NT2/D1 (cell line): Measurements from ENCODE around the gene LSAMP.

Experiments used
- SUZ12 ChIP-seq: IDR thresholded peaks from 2 replicates; pipeline ENCODE4 v1.6.1; 2011; ENCODE audit not compliant: insufficient read length, insufficient read depth; ENCODE audit errors: extremely low read depth
- YY1 ChIP-seq: IDR thresholded peaks from 2 replicates; pipeline ENCODE4 v1.6.1; 2011; ENCODE audit not compliant: insufficient read length, insufficient read depth
- ZNF274 ChIP-seq: IDR thresholded peaks from 2 replicates; pipeline ENCODE4 v1.6.1; 2011; ENCODE audit warnings: mild to moderate bottlenecking, low read depth, low read length

GRCh38 chr3:115974940-115975339 lies 470.3 kb downstream of the LSAMP start:
- TF ChIP-seq SUZ12 (no peak), ZNF274 (no peak), YY1 (no peak)
